SK-N-SH (cell line): Measurements from ENCODE around the gene C1QTNF8. TPM values are rescaled to one million over a fixed set of nuclear protein-coding genes. Genes with fewer than 3 reads are reported as not detected.

Experiments used
- CTCF ChIA-PET: fragments of 300-600, 350-600 bp; formaldehyde crosslinking; extraction: SDS; loops from one replicate; lab custom pipeline; 2021; lab: Yijun Ruan, JAX
- POLR2A ChIA-PET: fragments of 350-600 bp; sonication (Branson Sonifier 250); formaldehyde crosslinking; extraction: SDS; loops from one replicate; lab custom pipeline; 2020; ENCODE audit warnings: antibody characterized with exemption, inconsistent platforms; lab: Yijun Ruan, JAX
- DNase-seq: peaks from one replicate; pipeline ENCODE4 v3.0.0; 2012
- H2AFZ ChIP-seq: fragments of 200-600 bp; sonication (generic); 2 replicates; pipeline ENCODE4 v1.8.1; 2016; ENCODE audit warnings: antibody characterized with exemption, mild to moderate bottlenecking, low read depth
- H3F3A ChIP-seq: fragments of 200-600 bp; sonication (generic); replicated peaks from 2 replicates; pipeline ENCODE3; 2016; ENCODE audit warnings: antibody characterized with exemption, mild to moderate bottlenecking; ENCODE audit not compliant: insufficient read depth
- H3K27ac ChIP-seq, 2 experiments: fragments of 200-500 bp in 1 of 2; fragments of 200-600 bp in 1 of 2; sonication (Bioruptor generic) in 1 of 2; sonication (generic), shearing (Covaris generic) in 1 of 2; 2 replicates each; pipeline versions ENCODE4 v1.5.1 to v1.6.1; 2014 to 2016; ENCODE audit warnings: low read depth in 2 of 2, inconsistent platforms in 1 of 2, low read length in 1 of 2, mild to moderate bottlenecking in 1 of 2, mixed read lengths in 1 of 2
- H3K27me3 ChIP-seq: fragments of 200-600 bp; sonication (generic), shearing (Covaris generic); 2 replicates; pipeline ENCODE4 v1.6.1; 2016; ENCODE audit warnings: mixed run types; ENCODE audit not compliant: insufficient read depth
- H3K36me3 ChIP-seq, 2 experiments: fragments of 200-500 bp in 1 of 2; fragments of 200-600 bp in 1 of 2; sonication (Bioruptor generic) in 1 of 2; sonication (generic) in 1 of 2; replicated peaks in 1 of 2; 2 replicates each; pipeline versions ENCODE3 to v1.5.1; 2014 to 2016; ENCODE audit warnings: low read length in 1 of 2, mild to moderate bottlenecking in 1 of 2; ENCODE audit not compliant: insufficient read depth in 2 of 2, control insufficient read depth in 1 of 2
- H3K4me1 ChIP-seq, 2 experiments: fragments of 200-500 bp in 1 of 2; fragments of 200-600 bp in 1 of 2; sonication (Bioruptor generic) in 1 of 2; sonication (generic), shearing (Covaris generic) in 1 of 2; 2 replicates each; pipeline versions ENCODE4 v1.5.1 to v1.6.1; 2014 to 2016; ENCODE audit warnings: low read depth in 1 of 2, low read length in 1 of 2, mixed run types in 1 of 2; ENCODE audit not compliant: insufficient read depth in 2 of 2, control insufficient read depth in 1 of 2
- H3K4me2 ChIP-seq: fragments of 200-600 bp; sonication (generic), shearing (Covaris generic); 2 replicates; pipeline ENCODE4 v1.6.1; 2017; ENCODE audit warnings: mixed run types
- H3K4me3 ChIP-seq, 2 experiments: fragments of 200-500 bp in 1 of 2; fragments of 200-600 bp in 1 of 2; sonication (Bioruptor generic) in 1 of 2; sonication (generic), shearing (Covaris generic) in 1 of 2; 2 replicates each; pipeline versions ENCODE4 v1.5.1 to v1.8.1; 2014 to 2016; ENCODE audit warnings: low read depth in 2 of 2, inconsistent platforms in 1 of 2, low read length in 1 of 2, mild to moderate bottlenecking in 1 of 2, mixed read lengths in 1 of 2, moderate library complexity in 1 of 2
- H3K79me2 ChIP-seq: fragments of 200-600 bp; sonication (generic); 2 replicates; pipeline ENCODE4 v1.8.1; 2017; ENCODE audit warnings: mild to moderate bottlenecking; ENCODE audit not compliant: insufficient read depth
- H3K9ac ChIP-seq: fragments of 200-600 bp; sonication (generic); 2 replicates; pipeline ENCODE4 v1.6.1; 2017; ENCODE audit warnings: mixed run types
- H3K9me2 ChIP-seq: fragments of 200-600 bp; sonication (generic); 2 replicates; pipeline ENCODE4 v1.6.1; 2017; ENCODE audit warnings: mixed run types
- H3K9me3 ChIP-seq: fragments of 200-600 bp; sonication (generic); 2 replicates; pipeline ENCODE4 v1.6.1; 2017; ENCODE audit warnings: mixed run types, mild to moderate bottlenecking, moderate library complexity
- H4K20me1 ChIP-seq: fragments of 200-600 bp; sonication (generic); 2 replicates; pipeline ENCODE4 v1.6.1; 2017; ENCODE audit warnings: mild to moderate bottlenecking, mixed run types; ENCODE audit not compliant: insufficient read depth
- CHD2 ChIP-seq: fragments of 150-350 bp; IDR thresholded peaks from 2 replicates; pipeline ENCODE4 v1.6.1; 2018; ENCODE audit warnings: low read length; ENCODE audit not compliant: partially characterized antibody
- CTCF ChIP-seq: fragments of 200-600 bp; sonication (generic); IDR thresholded peaks from 2 replicates; pipeline ENCODE4 v1.6.1; 2017; ENCODE audit warnings: antibody characterized with exemption, mild to moderate bottlenecking, moderate library complexity
- ELF1 ChIP-seq: IDR thresholded peaks from 2 replicates; pipeline ENCODE4 v1.4.0; 2012
- FOXM1 ChIP-seq: IDR thresholded peaks from 2 replicates; pipeline ENCODE4 v1.4.0; 2012; ENCODE audit warnings: low read depth, mild to moderate bottlenecking
- GABPA ChIP-seq: IDR thresholded peaks from 2 replicates; pipeline ENCODE4 v1.4.0; 2012; ENCODE audit warnings: low read depth, mild to moderate bottlenecking
- IRF3 ChIP-seq: fragments of 150-350 bp; IDR thresholded peaks from 2 replicates; pipeline ENCODE4 v1.6.1; 2016; ENCODE audit warnings: mild to moderate bottlenecking, low read depth, low read length
- MEF2A ChIP-seq: IDR thresholded peaks from 2 replicates; pipeline ENCODE4 v1.4.0; 2012; ENCODE audit warnings: low read depth, borderline replicate concordance
- NRF1 ChIP-seq: IDR thresholded peaks from 2 replicates; pipeline ENCODE4 v1.6.1; 2012; ENCODE audit warnings: low read depth, mild to moderate bottlenecking, low read length
- RAD21 ChIP-seq: IDR thresholded peaks from 2 replicates; pipeline ENCODE4 v1.6.1; 2012; ENCODE audit warnings: mild to moderate bottlenecking, low read length
- RFX5 ChIP-seq: IDR thresholded peaks from 2 replicates; pipeline ENCODE4 v1.6.1; 2012; ENCODE audit warnings: mild to moderate bottlenecking, improper control_type of control experiment, low read length
- SIN3A ChIP-seq: IDR thresholded peaks from 2 replicates; pipeline ENCODE4 v1.6.1; 2012; ENCODE audit warnings: low read depth, mild to moderate bottlenecking, low read length, moderate library complexity, borderline replicate concordance
- SMC3 ChIP-seq: IDR thresholded peaks from 2 replicates; pipeline ENCODE4 v1.6.1; 2012; ENCODE audit warnings: low read depth, low read length, improper control_type of control experiment
- TEAD4 ChIP-seq: IDR thresholded peaks from 2 replicates; pipeline ENCODE4 v1.4.0; 2012; ENCODE audit warnings: mild to moderate bottlenecking, borderline replicate concordance; ENCODE audit not compliant: insufficient read depth
- USF1 ChIP-seq: IDR thresholded peaks from 2 replicates; pipeline ENCODE4 v1.4.0; 2012; ENCODE audit warnings: low read depth, borderline replicate concordance
- USF2 ChIP-seq: fragments of 150-350 bp; IDR thresholded peaks from 2 replicates; pipeline ENCODE4 v1.6.1; 2017; ENCODE audit warnings: antibody characterized with exemption, low read length, low read depth, borderline replicate concordance
- WGBS: methylation state at CpG from one replicate; pipeline ENCODE4 v1.1.6; 2017; ENCODE audit warnings: low lambda C conversion rate; 5-methylcytosine and 5-hydroxymethylcytosine counted together
- polyA plus RNA-seq, 3 experiments: library from polyadenylated mRNA; depleted of rRNA; stranded (reverse); fragments of >200 nt; gene quantifications; 2 replicates each; pipeline ENCODE4 v1.2.3, GENCODE V29; 2012

The C1QTNF8 gene
- polyA plus RNA-seq, 1 of the 3 experiments (the other 2 are of a cell fraction), result not detected

GRCh38 chr16:1073262-1073558 is 22.8 kb downstream of the C1QTNF8 start:
- CTCF ChIA-PET, result interaction anchor here (1.2 to 3.0 kb wide), 2 partner anchors 11 to 16 kb away, joined by 4 to 9 read pairs; no protein-coding TSS in a partner anchor
- Histone ChIP-seq H3K36me3 (no peaks in the 10 kb centered on the region), H2AFZ (no peak overlapping the region), H3K27ac (no peak overlapping the region), H3K9me3 (no peaks in the 10 kb centered on the region), H3K9me2 (no peaks in the 10 kb centered on the region), H3K27me3 (peaks cover 89% of the 10 kb centered on the region), H3K79me2 (no peaks in the 10 kb centered on the region), H4K20me1 (peaks cover 8% of the 10 kb centered on the region; the same call in 1 of the 2 replicates), H3K9ac (no peak overlapping the region), H3K4me3 (no peak overlapping the region), H3F3A (peaks cover 4% of the 10 kb centered on the region), H3K4me2 (no peak overlapping the region), H3K4me1 (no peaks in the 10 kb centered on the region)
- POLR2A ChIA-PET, result no interaction called here
- DNase-seq, result no peak
- 27% methylated on average over 8 of the region's 13 CpGs for WGBS
- TF ChIP-seq RAD21, result no peak
- no peak for TF ChIP-seq GABPA
- no peak for TF ChIP-seq FOXM1
- no peak for TF ChIP-seq MEF2A
- no peak for TF ChIP-seq RFX5
- no peak for TF ChIP-seq SMC3
- TF ChIP-seq USF2, result no peak
- no peak for TF ChIP-seq NRF1
- no peak for TF ChIP-seq IRF3
- no peak for TF ChIP-seq TEAD4
- TF ChIP-seq CHD2, result no peak
- no peak for TF ChIP-seq USF1
- no peak for TF ChIP-seq ELF1
- TF ChIP-seq SIN3A, result no peak

- peaks cover 8% of the 10 kb centered on the region; the same call in 1 of the 2 replicates for H4K20me1 ChIP-seq
- TF ChIP-seq CTCF, result no peak
- TF ChIP-seq, all 33 proteins: peak for 0
- Histone ChIP-seq H2AFZ (no peak within 1 kb of the TSS), H3K9me2 (no peaks in the 10 kb centered on the region), H3K9ac (no peak within 1 kb of the TSS), H3K9me3 (no peaks in the 10 kb centered on the region), H3K4me2 (no peak within 1 kb of the TSS), H3K4me1 (no peaks in the 10 kb centered on the region), H3K36me3 (no peaks in the 10 kb centered on the region), H3K27me3 (peaks cover 89% of the 10 kb centered on the region), H3K79me2 (no peaks in the 10 kb centered on the region), H3F3A (peaks cover 4% of the 10 kb centered on the region), H3K27ac (no peak within 1 kb of the TSS), H3K4me3 (no peak within 1 kb of the TSS)
- WGBS, result 14% methylated on average over 19 of the region's 59 CpGs
- CTCF ChIA-PET, result interaction anchor here (1.2 to 3.0 kb wide), 2 partner anchors 11 to 15 kb away, joined by 4 to 9 read pairs; no protein-coding TSS in a partner anchor
- DNase-seq, result no peak
- POLR2A ChIA-PET, result interaction anchor here (0.7 kb wide), 1 partner anchor 8 kb away, joined by 3 read pairs; no protein-coding TSS in a partner anchor
These were observed 23.4 kb downstream of the C1QTNF8 start, which contains the start of gene SSTR5 for GRCh38 chr16:1072526-1073261. Gene SSTR5, plus strand, starts transcription at chr16:1072747. Its CDS starts 6,122 bp downstream, at chr16:1078869.
